Measurements from ENCODE around the gene RHOT2. TPM values are rescaled to one million over a fixed set of nuclear protein-coding genes. Genes with fewer than 3 reads are reported as not detected.

The RHOT2 gene
- total RNA-seq, 1 donor from 2014 or later: 34.0 TPM

DNA sequence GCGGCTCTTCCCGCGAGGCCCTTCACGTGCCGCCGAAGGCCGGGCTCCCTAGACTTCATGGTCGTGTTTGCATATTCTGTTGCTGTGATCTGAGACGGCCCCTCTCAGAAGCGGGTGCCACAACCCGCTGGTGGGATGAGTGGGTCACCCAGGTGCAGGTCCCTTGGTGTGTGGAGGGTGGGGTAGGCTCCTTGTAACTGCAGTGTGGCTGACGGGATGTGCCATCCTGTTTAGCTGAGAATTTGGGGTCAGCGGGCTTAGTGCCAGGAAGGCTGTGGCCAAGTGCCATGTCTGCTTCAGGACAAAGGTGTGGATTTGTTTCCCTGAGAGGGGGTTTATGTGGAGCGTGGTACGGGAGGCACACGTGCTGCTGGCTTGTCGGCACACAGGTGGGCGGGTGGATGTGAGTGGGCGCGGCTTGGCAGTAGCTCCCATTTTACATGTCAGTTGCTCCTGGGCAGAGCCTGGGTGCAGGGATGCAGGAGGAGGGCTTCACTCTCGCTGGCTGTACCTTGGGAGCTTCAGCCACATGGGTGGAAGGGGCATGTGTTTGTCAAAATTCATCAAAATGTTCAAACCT, 46.3 kb upstream of the RHOT2 start:
- Histone ChIP-seq H3K4me2 (no peak overlapping the region), H3K9me3 (ENCODE audit: low read depth) (no peaks in the 10 kb centered on the region), H3K4me3 (no peak overlapping the region), H3K27ac (no peak overlapping the region), H3F3A (ENCODE audit: low read depth) (peaks cover 5% of the 10 kb centered on the region), H3K4me1 (no peaks in the 10 kb centered on the region), H4K20me1 (ENCODE audit: low read depth) (peaks cover 13% of the 10 kb centered on the region), H3K9ac (no peak overlapping the region), H3K27me3 (no peaks in the 10 kb centered on the region), H2AFZ (replicated peaks) (no peak overlapping the region), H3K36me3 (no peaks in the 10 kb centered on the region), H3K79me2 (ENCODE audit: low read depth) (no peaks in the 10 kb centered on the region)
- Mint-ChIP-seq H3K27ac (peak overlapping the region; percentile 13), H3K36me3 (peaks cover 5% of the 10 kb centered on the region), H3K27me3 (ENCODE audit: insufficient read depth, low read depth) (no peaks in the 10 kb centered on the region), H3K9me3 (no peaks in the 10 kb centered on the region), H3K4me1 (peaks cover 18% of the 10 kb centered on the region), H3K4me3 (peak overlapping the region; percentile 30)
- no peak for DNase-seq (ENCODE audit: low spot score)
- TF ChIP-seq EZH2phosphoT487 (IDR thresholded peaks at IDR 0.05) (no peak), EZH2 (IDR thresholded peaks at IDR 0.05) (no peak), CTCF (IDR thresholded peaks at IDR 0.05) (no peak)

DNA sequence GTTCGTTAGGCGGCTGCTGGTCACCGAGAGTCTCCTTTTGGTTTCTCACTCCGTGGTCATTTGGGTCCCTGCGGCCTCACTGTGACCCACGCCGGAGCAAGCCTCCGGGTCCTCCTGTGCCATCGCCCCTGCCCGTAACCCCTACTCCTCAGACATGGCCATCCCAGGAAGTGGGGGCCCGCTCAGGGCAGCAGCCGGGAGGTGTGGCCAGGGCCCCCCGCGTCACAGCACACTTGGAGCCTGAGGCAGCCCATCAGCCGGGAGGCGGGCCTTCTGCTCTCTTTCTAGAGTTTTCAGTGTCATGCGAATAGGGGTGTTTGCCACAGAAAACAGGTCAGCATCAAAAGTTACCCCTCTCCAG, 45.0 kb upstream of the RHOT2 start:
- no peak overlapping the region for H3K27ac Mint-ChIP-seq
- TF ChIP-seq EZH2 (IDR thresholded peaks at IDR 0.05): no peak
- no peak for TF ChIP-seq EZH2phosphoT487 (IDR thresholded peaks at IDR 0.05)
- no peak for TF ChIP-seq CTCF (IDR thresholded peaks at IDR 0.05)
- Histone ChIP-seq H2AFZ (replicated peaks) (no peak overlapping the region), H3K4me3 (no peak overlapping the region), H3K27me3 (no peaks in the 10 kb centered on the region), H3K79me2 (ENCODE audit: low read depth) (no peaks in the 10 kb centered on the region), H3F3A (ENCODE audit: low read depth) (peaks cover 5% of the 10 kb centered on the region), H3K36me3 (no peaks in the 10 kb centered on the region), H3K9ac (no peak overlapping the region), H3K4me1 (no peaks in the 10 kb centered on the region), H3K4me2 (no peak overlapping the region), H3K9me3 (ENCODE audit: low read depth) (no peaks in the 10 kb centered on the region), H3K27ac (no peak overlapping the region), H4K20me1 (ENCODE audit: low read depth) (peaks cover 13% of the 10 kb centered on the region)
- H3K9me3 Mint-ChIP-seq: no peaks in the 10 kb centered on the region
- no peak overlapping the region for H3K4me3 Mint-ChIP-seq
- DNase-seq (ENCODE audit: low spot score): no peak
- peaks cover 3% of the 10 kb centered on the region for H3K27me3 Mint-ChIP-seq (ENCODE audit: insufficient read depth, low read depth)
- peaks cover 5% of the 10 kb centered on the region for H3K36me3 Mint-ChIP-seq
- peaks cover 20% of the 10 kb centered on the region for H3K4me1 Mint-ChIP-seq

GRCh38 chr16:624526-625070, 43.3 kb upstream of the RHOT2 start:
- Mint-ChIP-seq H3K4me3 (no peak overlapping the region), H3K27me3 (ENCODE audit: insufficient read depth, low read depth) (peaks cover 5% of the 10 kb centered on the region), H3K4me1 (peaks cover 33% of the 10 kb centered on the region), H3K36me3 (peaks cover 5% of the 10 kb centered on the region), H3K27ac (peak overlapping the region; percentile 53), H3K9me3 (no peaks in the 10 kb centered on the region)
- no peak overlapping the region for H3K27ac ChIP-seq
- peaks cover 13% of the 10 kb centered on the region for H3K4me1 ChIP-seq
- no peaks in the 10 kb centered on the region for H3K79me2 ChIP-seq (ENCODE audit: low read depth)
- H3K4me3 ChIP-seq: no peak overlapping the region
- no peak overlapping the region for H3K4me2 ChIP-seq
- no peaks in the 10 kb centered on the region for H3K9me3 ChIP-seq (ENCODE audit: low read depth)
- peaks cover 20% of the 10 kb centered on the region for H3F3A ChIP-seq (ENCODE audit: low read depth)
- H3K36me3 ChIP-seq: no peaks in the 10 kb centered on the region
- H2AFZ ChIP-seq (replicated peaks): no peak overlapping the region
- DNase-seq (ENCODE audit: low spot score): no peak
- no peak overlapping the region for H3K9ac ChIP-seq
- no peak for TF ChIP-seq EZH2 (IDR thresholded peaks at IDR 0.05)
- TF ChIP-seq CTCF (IDR thresholded peaks at IDR 0.05): no peak
- TF ChIP-seq EZH2phosphoT487 (IDR thresholded peaks at IDR 0.05): no peak
- H3K27me3 ChIP-seq: no peaks in the 10 kb centered on the region
- peaks cover 23% of the 10 kb centered on the region for H4K20me1 ChIP-seq (ENCODE audit: low read depth)

Data from neural progenitor cell (in vitro differentiated cells).